ENCODE data around the gene TMBIM6. TPM values are rescaled to one million over a fixed set of nuclear protein-coding genes. Genes with fewer than 3 reads are reported as not detected.

TMBIM6 gene
- total RNA-seq, 2 donors from 2014 or later = 357 to 452 TPM

DNA sequence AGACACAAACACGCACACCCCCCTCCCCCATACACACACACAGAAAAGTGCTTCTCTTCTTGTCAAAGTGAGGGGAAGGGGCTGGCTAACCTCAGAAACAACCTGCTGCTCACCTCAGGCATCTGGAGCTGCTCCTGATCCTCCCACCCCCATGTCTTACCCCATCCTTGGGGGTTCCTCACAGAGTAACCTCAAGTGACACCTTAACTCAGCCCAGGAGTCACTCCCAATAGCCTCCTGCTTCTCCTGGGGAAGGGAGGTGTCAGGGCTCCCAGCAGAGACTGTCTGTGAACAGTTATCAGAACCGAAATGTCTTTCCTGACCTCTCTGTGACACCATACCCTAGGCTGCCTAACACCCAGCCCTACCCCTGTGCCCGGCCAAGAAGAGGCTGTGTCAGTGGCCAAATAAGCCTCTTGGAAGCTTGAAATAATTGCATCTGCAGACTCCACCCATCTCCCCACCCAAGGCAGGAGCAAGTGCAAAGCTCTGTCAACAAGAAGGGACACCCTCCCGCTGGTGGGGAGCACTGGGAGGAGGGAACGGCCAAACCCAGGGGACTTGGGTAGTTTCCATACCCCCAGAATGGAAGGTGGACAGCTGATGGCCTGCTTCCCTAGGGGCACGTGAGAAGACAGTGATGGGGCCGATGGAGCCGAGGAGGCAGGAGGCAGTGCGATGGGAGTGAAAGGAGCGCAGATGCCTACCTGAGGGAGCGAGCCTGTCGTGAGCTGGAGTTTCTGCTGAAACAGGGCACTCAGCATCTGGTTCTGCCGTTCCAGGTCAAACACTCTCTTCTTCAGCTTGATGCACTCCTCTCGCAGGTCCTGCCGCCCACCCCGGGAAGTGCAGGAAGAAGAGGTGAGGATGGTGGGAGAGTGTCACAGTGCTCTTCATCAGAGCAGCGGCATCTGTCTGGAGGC lies 60.0 kb downstream of the TMBIM6 start:
- no peak for ATAC-seq
- H3K4me1 Mint-ChIP-seq (ENCODE audit: low read depth in 2 of 2) = no peaks in the 10 kb centered on the region
- no peaks in the 10 kb centered on the region for H3K36me3 Mint-ChIP-seq
- H3K27ac Mint-ChIP-seq = no peak overlapping the region
- H3K27me3 Mint-ChIP-seq = no peaks in the 10 kb centered on the region
- H3K9me3 Mint-ChIP-seq = no peaks in the 10 kb centered on the region
- peak; percentile 53 for DNase-seq (ENCODE audit: low spot score)
- H3K4me3 Mint-ChIP-seq = no peak overlapping the region

DNA sequence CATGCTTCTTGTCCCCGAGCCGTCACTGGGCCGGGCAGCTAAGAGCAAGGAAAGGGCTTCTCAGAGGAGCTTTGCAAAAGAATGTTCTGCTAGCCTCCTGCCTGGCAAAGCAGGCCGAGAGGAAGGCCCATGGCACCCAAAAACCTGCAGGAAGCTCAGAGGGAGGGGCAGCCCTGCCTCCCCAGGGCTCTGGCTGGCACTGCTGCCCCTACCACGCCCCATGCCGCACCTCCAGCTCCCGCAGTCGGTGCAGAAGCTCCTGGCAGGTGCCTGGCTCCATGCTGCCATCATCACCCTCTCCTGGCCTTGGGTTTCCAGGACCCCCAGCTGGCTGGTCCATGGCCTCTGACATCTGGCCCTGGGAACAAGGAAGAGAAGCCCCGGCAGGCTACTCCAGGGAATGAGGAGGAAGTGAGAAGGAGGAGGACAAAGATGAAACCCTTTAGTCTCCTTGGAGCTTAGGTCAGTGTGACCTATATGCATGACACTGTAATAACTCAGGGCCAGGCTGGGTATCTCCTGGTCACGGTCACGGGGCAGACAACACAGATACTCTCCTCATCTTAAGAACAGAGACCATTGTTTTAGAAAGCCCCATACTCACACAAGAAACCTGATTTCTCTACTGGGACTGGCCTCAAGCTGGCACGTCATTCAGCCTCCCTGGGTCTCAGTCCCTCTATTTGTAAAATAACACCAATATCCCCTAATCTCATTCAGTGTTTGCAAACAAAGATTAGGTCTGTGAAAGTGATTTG lies 62.5 kb downstream of the TMBIM6 start:
- no peaks in the 10 kb centered on the region for H3K9me3 Mint-ChIP-seq
- DNase-seq (ENCODE audit: low spot score) (peak; percentile 6), ATAC-seq (no peak)
- no peaks in the 10 kb centered on the region for H3K36me3 Mint-ChIP-seq
- H3K4me1 Mint-ChIP-seq (ENCODE audit: low read depth in 2 of 2) = no peaks in the 10 kb centered on the region
- no peak overlapping the region for H3K27ac Mint-ChIP-seq
- H3K4me3 Mint-ChIP-seq = no peak overlapping the region
- H3K27me3 Mint-ChIP-seq = no peaks in the 10 kb centered on the region

GRCh38 chr12:49804821-49805220 lies 63.5 kb downstream of the TMBIM6 start:
- DNase-seq (ENCODE audit: low spot score) = peak; percentile 47
- no peak for ATAC-seq
- H3K4me1 Mint-ChIP-seq (ENCODE audit: low read depth in 2 of 2) = no peaks in the 10 kb centered on the region
- H3K27ac Mint-ChIP-seq = no peak overlapping the region
- no peaks in the 10 kb centered on the region for H3K36me3 Mint-ChIP-seq
- H3K27me3 Mint-ChIP-seq = no peaks in the 10 kb centered on the region
- no peak overlapping the region for H3K4me3 Mint-ChIP-seq
- H3K9me3 Mint-ChIP-seq = no peaks in the 10 kb centered on the region

DNA sequence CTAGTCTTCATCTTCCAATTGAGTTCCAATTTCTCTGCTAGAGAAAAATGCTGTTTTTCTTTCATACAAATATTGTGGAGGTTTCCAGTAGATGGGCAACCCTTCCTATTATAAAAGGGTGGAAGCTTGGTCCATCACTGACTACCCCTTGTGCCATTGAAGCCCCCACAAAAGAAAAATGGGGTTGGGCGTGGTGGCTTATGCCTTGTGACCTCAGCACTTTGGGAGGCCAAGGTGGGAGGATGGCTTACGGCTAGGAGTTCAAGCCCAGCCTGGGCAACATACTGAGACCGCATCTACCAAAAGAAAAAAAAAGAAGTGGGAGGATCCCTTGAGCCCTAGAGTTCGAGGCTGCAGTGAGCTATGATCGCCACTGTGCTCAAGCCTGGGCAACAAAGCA lies 64.1 kb downstream of the TMBIM6 start:
- Mint-ChIP-seq H3K4me3 (no peak overlapping the region), H3K9me3 (no peaks in the 10 kb centered on the region), H3K36me3 (no peaks in the 10 kb centered on the region), H3K4me1 (ENCODE audit: low read depth in 2 of 2) (no peaks in the 10 kb centered on the region), H3K27me3 (no peaks in the 10 kb centered on the region), H3K27ac (no peak overlapping the region)
- ATAC-seq = no peak
- no peak for DNase-seq (ENCODE audit: low spot score)

GRCh38 chr12:49806321-49806813 lies 65.0 kb downstream of the TMBIM6 start:
- no peaks in the 10 kb centered on the region for H3K36me3 Mint-ChIP-seq
- no peak overlapping the region for H3K27ac Mint-ChIP-seq
- DNase-seq (ENCODE audit: low spot score) (no peak), ATAC-seq (no peak)
- H3K27me3 Mint-ChIP-seq = no peaks in the 10 kb centered on the region
- no peaks in the 10 kb centered on the region for H3K4me1 Mint-ChIP-seq (ENCODE audit: low read depth in 2 of 2)
- no peaks in the 10 kb centered on the region for H3K9me3 Mint-ChIP-seq
- no peak overlapping the region for H3K4me3 Mint-ChIP-seq

- H3K4me1 Mint-ChIP-seq (ENCODE audit: low read depth in 2 of 2) = peaks cover 0 to 2% of the 10 kb centered on the region in 2 donors
- no peak overlapping the region for H3K27ac Mint-ChIP-seq
- H3K4me3 Mint-ChIP-seq = no peak overlapping the region
- H3K27me3 Mint-ChIP-seq = no peaks in the 10 kb centered on the region
- DNase-seq (ENCODE audit: low spot score) = peak; percentile 23
- no peak for ATAC-seq
- no peaks in the 10 kb centered on the region for H3K9me3 Mint-ChIP-seq
- H3K36me3 Mint-ChIP-seq = no peaks in the 10 kb centered on the region
Measured at GRCh38 chr12:49806877-49807276, 65.5 kb downstream of the TMBIM6 start.

DNA sequence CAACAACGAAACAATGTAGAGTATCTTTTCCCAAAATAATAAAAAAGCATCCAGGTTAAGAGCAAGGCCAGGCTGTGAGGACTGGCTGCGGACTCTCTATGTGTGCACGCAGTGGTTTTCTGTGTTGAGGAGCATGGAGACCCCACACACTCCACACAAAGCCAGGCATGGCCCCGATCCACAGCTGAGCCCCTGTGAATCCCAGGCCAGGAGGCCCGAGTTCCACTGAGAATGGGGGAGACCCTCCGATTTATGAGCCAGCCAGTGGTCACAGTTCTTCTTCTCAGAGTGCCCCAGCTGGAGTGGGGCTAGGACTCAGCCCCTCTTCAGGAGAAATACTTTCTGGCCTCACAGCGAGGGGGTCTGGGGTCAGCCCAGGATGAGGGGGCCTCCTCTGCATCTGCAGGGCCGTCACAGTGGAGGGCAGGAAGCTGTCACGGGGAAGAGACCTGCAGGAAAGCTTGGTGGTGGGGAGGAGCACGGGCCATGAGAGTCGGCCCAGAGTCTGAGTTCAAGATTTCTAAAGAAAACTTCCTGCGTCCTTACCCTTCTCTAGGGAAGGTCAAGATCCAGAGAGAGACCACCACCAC lies 66.7 kb downstream of the TMBIM6 start:
- no peaks in the 10 kb centered on the region for H3K27me3 Mint-ChIP-seq
- DNase-seq (ENCODE audit: low spot score) (peak; percentile 58), ATAC-seq (no peak)
- H3K9me3 Mint-ChIP-seq = no peaks in the 10 kb centered on the region
- no peaks in the 10 kb centered on the region for H3K36me3 Mint-ChIP-seq
- H3K27ac Mint-ChIP-seq = no peak overlapping the region
- H3K4me3 Mint-ChIP-seq = no peak overlapping the region
- H3K4me1 Mint-ChIP-seq (ENCODE audit: low read depth in 2 of 2) = peaks cover 0 to 5% of the 10 kb centered on the region in 2 donors

DNA sequence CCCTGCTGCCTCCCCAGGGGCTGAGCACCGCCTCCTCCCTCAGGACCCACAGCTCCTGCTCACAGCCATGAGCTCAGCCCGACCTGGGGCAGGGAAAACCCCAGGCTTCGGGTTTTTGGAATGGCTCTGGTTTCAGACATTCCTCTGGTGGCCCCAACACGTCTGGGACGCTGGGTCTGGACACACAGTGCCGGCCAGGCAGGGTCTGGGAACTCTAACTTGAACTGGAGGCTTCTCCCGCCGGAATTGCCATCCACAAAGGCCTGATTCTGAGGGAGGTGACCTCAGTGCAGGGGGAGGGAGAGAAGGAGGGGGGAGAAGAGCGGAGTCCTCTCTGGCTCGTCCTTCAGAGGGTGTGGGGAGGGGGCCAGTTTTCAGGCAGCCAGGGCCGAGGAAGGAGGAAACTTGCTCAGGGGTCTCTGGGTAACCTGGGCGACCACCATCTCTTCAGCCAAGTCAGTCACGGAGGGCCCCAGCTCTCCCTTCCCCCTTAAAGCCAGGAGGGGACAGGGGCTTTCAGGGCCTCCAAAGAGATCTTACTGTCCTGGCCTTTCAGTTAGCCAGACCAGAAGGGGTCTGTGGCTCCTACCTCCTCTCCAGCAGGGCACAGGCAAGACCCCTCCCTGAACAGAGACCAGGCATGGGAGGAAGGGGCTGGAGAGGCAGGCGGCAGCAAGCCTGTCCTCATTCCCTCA lies 67.5 kb downstream of the TMBIM6 start:
- Mint-ChIP-seq H3K4me1 (ENCODE audit: low read depth in 2 of 2) (peaks cover 0 to 5% of the 10 kb centered on the region in 2 donors), H3K27ac (no peak overlapping the region), H3K36me3 (no peaks in the 10 kb centered on the region), H3K27me3 (no peaks in the 10 kb centered on the region), H3K4me3 (no peak overlapping the region), H3K9me3 (no peaks in the 10 kb centered on the region)
- DNase-seq (ENCODE audit: low spot score) = peak; percentile 51
- no peak for ATAC-seq

GRCh38 chr12:49809381-49809905 lies 68.1 kb downstream of the TMBIM6 start:
- DNase-seq (ENCODE audit: low spot score) (no peak), ATAC-seq (no peak)
- Mint-ChIP-seq H3K27ac (no peak overlapping the region), H3K27me3 (no peaks in the 10 kb centered on the region), H3K9me3 (no peaks in the 10 kb centered on the region), H3K36me3 (no peaks in the 10 kb centered on the region), H3K4me3 (no peak overlapping the region), H3K4me1 (ENCODE audit: low read depth in 2 of 2) (peaks cover 0 to 5% of the 10 kb centered on the region in 2 donors)

DNA sequence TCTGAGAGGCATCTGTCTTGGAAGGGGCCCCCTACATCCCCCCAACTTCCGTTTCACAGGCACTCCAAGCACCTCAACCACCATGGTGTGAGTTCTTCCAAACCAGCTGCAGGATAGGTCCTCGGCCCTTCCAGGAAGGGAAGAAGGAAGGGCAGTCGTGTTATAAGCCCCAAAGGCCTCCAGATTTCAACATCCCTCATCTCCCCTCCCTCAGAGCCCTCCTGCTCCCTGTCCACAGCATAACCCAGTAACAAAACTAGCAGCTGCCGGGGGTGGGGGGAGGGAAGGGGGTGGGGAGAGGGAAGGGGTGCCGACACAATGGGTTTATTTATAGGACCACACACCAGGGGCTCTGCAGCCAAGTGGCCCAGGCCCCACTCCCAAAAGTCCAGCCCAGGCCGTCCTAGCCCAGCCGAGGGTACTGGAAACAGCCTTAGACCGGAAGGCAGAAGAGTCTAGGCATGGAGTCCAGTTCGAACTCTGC lies 68.6 kb downstream of the TMBIM6 start:
- no peaks in the 10 kb centered on the region for H3K36me3 Mint-ChIP-seq
- no peaks in the 10 kb centered on the region for H3K27me3 Mint-ChIP-seq
- ATAC-seq (no peak), DNase-seq (ENCODE audit: low spot score) (peak; percentile 54)
- H3K4me3 Mint-ChIP-seq = no peak overlapping the region
- no peaks in the 10 kb centered on the region for H3K9me3 Mint-ChIP-seq
- no peak overlapping the region for H3K27ac Mint-ChIP-seq
- peaks cover 0 to 5% of the 10 kb centered on the region in 2 donors for H3K4me1 Mint-ChIP-seq (ENCODE audit: low read depth in 2 of 2)

- DNase-seq (ENCODE audit: low spot score) (peak; percentile 13), ATAC-seq (no peak)
- Mint-ChIP-seq H3K4me3 (no peak overlapping the region), H3K27me3 (no peaks in the 10 kb centered on the region), H3K36me3 (no peaks in the 10 kb centered on the region), H3K27ac (no peak overlapping the region), H3K9me3 (no peaks in the 10 kb centered on the region), H3K4me1 (ENCODE audit: low read depth in 2 of 2) (peaks cover 0 to 5% of the 10 kb centered on the region in 2 donors)
Measured at GRCh38 chr12:49811136-49811535, 69.8 kb downstream of the TMBIM6 start.

- no peak overlapping the region for H3K27ac Mint-ChIP-seq
Measured at GRCh38 chr12:49811961-49812401, 70.6 kb downstream of the TMBIM6 start.

DNA sequence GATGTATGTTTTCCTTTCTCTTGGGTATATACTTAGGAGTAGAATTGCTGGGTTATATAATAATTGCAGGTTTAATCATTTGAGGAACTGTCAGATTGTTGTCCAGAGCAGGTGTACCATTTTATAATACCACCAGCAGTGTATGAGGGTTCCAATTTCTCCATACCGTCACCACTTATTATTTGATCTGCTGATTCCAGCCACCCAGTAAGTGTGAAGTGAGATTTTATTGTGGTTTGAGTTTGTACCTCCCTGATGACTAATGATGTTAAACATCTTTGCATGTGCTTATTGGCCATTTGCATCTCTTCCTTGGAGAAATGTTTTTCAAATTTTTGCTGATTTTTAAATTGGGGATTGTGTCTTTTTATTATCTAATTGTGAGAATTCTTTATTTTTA lies 71.8 kb downstream of the TMBIM6 start:
- no peaks in the 10 kb centered on the region for H3K36me3 Mint-ChIP-seq
- ATAC-seq = no peak
- H3K27ac Mint-ChIP-seq = no peak overlapping the region
- H3K4me1 Mint-ChIP-seq (ENCODE audit: low read depth in 2 of 2) = peaks cover 0 to 5% of the 10 kb centered on the region in 2 donors
- no peak for DNase-seq (ENCODE audit: low spot score)
- H3K27me3 Mint-ChIP-seq = no peaks in the 10 kb centered on the region
- H3K4me3 Mint-ChIP-seq = no peak overlapping the region
- H3K9me3 Mint-ChIP-seq = no peaks in the 10 kb centered on the region

More at GRCh38 chr12:49811961-49812401, 70.6 kb downstream of the TMBIM6 start:
- DNase-seq (ENCODE audit: low spot score) (no peak), ATAC-seq (no peak)
- Mint-ChIP-seq H3K4me1 (ENCODE audit: low read depth in 2 of 2) (peaks cover 0 to 5% of the 10 kb centered on the region in 2 donors), H3K4me3 (no peak overlapping the region), H3K9me3 (no peaks in the 10 kb centered on the region), H3K27me3 (no peaks in the 10 kb centered on the region), H3K36me3 (no peaks in the 10 kb centered on the region)

Data from natural killer cell treated with Interleukin-12 subunit alpha and Interleukin-12 subunit beta and Interleukin-15 and Interleukin-18, amount 100 ng/mL, for 72 hours (primary cell).